Raji (cell line): ENCODE results near the gene LASP1.

Source experiments
- POLR2A ChIP-seq: IDR thresholded peaks from 2 replicates; pipeline ENCODE4 v1.6.1; 2011; ENCODE audit warnings: low read depth, low read length, control low read depth; ENCODE audit not compliant: insufficient read depth

Gene LASP1

GRCh38 chr17:38869526-38870258 lies at the start of gene LASP1:
Gene LASP1, plus strand, starts transcription at chr17:38870058. Its CDS starts 132 bp downstream, at chr17:38870190.
- peak; percentile 88 for TF ChIP-seq POLR2A

- peak; percentile 97 for TF ChIP-seq POLR2A
Observed at GRCh38 chr17:38824899-38825761, 44.7 kb upstream of the LASP1 start, which contains the start of gene CWC25. Gene CWC25, minus strand, starts transcription at chr17:38825321. Its CDS starts 138 bp downstream, at chr17:38825183.

DNA sequence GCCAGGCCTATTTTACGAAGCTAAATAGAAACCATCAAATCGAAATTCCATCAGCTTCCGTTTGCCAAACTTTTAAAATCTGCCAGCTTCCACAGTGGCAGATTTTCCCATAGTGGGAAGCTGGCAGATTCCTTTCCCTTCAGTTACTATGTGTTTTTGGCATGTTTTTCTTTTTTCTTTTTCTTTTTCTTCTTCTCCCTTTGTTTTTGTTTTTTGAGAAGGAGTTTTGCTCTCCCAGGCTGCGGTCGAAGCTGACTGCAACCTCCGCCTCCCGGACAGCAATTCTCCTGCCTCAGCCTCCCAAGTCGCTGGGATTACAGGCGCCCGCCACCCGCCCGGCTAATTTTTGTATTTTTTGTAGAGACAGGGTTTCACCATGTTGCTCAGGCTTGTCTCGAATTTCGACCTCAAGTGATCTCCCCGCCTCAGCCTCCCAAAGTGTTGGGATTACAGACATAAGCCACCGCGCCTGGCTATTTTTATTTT lies 44.1 kb upstream of the LASP1 start:
- TF ChIP-seq POLR2A = no peak

DNA sequence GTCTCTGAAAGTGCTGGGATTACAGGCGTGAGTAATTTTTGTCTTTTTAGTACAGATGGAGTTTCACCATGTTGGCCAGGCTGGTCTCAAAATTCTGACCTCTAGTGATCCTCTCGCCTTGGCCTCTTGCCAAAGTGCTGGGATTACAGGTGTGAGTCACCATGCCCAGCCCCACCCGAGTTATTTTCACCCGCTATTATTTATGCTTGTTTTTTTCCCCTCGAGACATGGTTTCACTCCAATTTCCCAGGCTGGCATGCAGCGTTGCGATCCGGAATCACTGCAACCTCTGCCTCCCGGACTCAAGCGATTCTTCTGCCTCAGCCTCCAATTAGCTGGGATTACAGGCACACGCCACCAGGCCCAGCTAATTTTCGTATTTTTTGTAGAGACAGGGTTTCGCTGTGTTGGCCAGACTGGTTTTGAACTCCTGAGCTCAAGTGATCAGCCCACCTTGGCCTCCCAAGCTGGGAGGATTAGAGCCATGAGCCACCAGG lies 25.5 kb upstream of the LASP1 start:
- no peak for TF ChIP-seq POLR2A

DNA sequence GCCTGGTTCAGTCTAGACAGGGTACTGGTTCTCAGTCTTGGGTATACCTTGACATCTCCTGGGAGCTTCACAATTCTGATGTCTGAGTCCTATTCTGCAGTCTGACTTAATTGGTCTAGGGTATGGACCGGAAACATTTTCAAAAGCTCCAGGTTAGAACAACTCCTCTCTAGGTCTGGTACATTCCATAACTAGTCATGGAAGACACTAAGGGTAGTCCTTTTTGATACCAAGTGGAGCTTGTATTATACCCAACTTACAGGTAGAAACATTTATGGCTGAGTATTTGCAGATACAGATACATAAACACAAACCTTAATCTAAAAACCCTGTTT lies 21.3 kb upstream of the LASP1 start:
- TF ChIP-seq POLR2A = no peak

DNA sequence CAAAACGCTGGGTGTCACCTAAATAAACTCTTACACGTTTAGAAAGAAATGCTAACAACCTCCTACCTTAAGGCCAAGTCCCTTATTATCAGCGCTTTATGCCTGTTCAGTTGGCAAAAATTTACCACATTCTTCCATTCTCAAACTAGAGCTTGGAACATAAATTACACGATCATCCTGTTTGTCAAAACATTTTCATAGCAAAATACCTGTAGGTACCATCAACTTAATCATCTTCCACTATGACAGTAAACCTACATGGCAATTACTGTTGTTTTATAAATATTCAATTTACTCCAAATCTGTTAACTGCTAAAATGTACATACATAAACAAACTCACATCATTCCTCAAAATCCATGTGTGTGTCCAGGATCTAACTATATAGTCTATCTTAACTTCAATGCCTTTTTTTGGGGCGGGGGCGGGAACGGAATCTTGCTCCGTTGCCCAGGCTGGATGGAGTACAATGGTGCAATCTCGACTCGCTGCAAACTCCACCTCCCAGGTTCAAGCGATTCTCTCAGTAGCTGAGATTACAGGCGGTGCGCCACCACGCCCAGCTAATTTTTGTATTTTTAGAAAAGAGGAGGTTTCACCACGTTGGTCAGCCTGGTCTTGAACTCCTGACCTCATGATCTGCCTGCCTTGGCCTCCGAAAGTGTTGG lies 20.8 kb upstream of the LASP1 start:
- no peak for TF ChIP-seq POLR2A

DNA sequence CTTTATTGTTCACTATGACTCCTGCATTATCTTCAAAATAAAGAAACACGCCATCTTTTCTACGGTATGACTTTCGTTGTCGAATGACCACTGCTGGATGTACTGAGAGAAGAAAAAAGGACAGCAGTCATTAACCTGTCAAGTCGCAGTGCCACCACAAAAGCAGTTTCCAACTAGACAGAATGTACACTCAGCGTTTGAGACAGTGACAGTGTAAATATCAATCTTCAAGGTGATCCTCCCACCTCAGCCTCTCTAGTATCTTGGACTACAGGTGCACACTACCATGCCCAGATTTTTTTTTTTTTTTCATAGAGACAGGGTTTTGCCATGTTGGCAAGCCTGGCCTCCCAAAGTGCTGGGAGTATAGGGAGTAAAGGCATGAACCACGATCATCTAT lies 19.5 kb upstream of the LASP1 start:
- TF ChIP-seq POLR2A = no peak

DNA sequence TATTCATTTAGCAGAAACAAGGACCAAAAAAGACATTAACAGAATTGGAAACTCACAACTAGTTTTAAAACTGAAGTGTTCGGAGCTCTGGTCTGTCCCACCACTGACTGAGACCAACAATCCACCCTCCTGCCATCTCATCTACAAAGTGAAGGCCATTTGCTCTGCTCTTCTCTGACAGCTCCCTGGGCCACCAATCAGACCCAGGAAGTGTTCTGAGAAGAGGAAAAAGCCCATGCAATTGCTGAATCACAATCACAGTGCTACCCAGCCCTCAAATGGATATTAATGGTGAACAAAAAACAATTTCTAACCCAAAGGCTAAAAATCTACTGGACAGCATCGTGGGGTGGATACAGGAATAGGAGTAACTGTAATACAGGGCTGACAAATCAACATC lies 18.4 kb upstream of the LASP1 start:
- TF ChIP-seq POLR2A = no peak

DNA sequence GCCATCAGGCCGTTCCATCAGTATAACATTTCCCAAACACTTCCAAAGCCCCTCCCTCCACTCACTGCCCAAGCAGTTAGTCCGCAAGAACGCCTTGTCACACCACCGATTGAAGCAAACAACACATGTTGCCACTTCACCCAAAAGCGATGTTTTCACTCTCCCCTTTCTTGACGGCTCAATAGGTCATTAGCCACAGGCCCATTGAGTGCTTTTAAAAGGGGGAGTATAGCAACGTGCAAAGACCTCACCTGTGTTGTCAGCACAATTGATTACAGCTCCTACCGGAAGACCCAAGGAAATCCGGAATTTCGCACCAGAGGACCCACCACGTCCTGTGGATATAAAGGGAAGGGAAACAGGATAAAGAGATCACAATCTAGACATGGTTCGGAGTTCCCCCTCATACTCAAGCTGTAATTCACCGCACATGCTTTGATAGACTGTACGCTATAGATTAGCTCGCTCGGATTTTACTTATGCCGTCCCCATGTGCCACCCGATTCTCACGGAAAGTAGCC lies 17.0 kb upstream of the LASP1 start:
- no peak for TF ChIP-seq POLR2A

- TF ChIP-seq POLR2A = peak; percentile 96
Observed at GRCh38 chr17:38853292-38854219, 16.3 kb upstream of the LASP1 start, which contains the start of gene RPL23. Gene RPL23, minus strand, starts transcription at chr17:38853721. Its CDS starts 11 bp downstream, at chr17:38853710.

DNA sequence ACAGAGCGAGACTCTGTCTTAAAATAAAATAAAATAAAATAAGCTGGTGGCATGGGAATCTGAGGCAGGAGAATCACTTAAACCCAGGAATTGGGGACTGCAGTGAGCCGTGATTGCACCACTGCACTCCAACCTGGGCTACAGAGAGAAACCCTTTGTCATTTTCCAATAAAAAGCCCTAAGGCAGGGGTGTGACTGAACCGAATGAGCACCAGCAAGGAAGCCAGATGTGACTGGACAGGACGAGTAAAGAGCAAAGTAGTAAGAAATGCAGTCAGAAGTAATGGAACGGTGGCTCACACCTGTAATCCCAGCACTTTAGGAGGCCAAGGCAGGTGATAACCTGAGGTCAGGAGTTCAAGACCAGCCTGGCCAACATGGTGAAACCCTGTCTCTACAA lies 12.6 kb upstream of the LASP1 start:
- no peak for TF ChIP-seq POLR2A

GRCh38 chr17:38861399-38861843 lies 8.4 kb upstream of the LASP1 start:
- no peak for TF ChIP-seq POLR2A

DNA sequence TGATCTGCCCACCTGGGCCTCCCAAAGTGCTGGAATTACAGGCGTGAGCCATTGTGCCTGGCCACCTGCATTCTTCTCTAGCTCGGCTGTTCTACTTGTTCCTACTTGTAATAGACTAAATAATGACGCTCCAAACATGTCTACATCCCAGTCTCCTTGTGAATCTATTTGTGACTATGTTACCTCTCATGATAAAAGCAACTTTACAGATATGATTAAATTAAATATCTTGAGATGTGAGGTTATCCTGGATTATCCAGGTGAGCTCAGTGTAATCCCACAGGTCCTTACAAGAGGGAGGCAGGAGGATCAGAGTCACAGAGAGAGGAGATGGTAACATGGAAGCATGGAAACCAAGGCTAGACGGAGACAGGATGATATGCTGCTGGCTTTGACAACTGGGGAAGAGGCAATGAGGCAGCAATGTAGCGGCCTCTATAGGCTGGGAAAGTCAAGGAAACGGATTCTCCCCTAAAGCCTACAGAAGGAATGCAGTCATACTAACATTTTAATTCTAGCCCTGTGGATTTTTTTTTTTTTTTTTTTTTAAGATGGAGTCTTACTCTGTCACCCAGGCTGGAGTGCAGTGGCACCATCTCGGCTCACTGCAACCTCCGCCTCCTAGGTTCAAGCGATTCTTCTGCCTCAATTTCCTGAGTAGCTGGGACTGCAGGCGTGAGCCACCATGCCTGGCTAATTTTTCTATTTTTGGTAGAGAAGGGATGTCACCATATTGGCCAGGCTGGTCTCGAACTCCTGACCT lies 5.0 kb upstream of the LASP1 start:
- no peak for TF ChIP-seq POLR2A
